Activated CD8-positive, alpha-beta memory T cell treated with anti-CD3 and anti-CD28 coated beads, Interleukin-2, amount 10 ng/mL, durations not matched to agents 7 days and 5 days (primary cell): ENCODE results near the gene PLCD1. TPM values are rescaled to one million over a fixed set of nuclear protein-coding genes. Genes with fewer than 3 reads are reported as not detected.
"Not testable (repeated sequence)": the region's sequence is repeated elsewhere in the genome, so short reads cannot be mapped to it uniquely, and the experiment has no call there.

Source experiments
- ATAC-seq: fragments of 150-1000 bp; cut with Tn5 transposase; one replicate; pipeline ENCODE4 v1.10.0; 2021; ENCODE audit warnings: moderate library complexity
- CTCF ChIA-PET: fragments of 350-600 bp; sonication (Branson Sonifier 250); formaldehyde crosslinking; loops from one replicate; lab custom pipeline; 2021; ENCODE audit warnings: antibody characterized with exemption; lab: Charles Lee
- DNase-seq: peaks from one replicate; pipeline ENCODE4 v3.0.0-alpha.2; 2020
- H3K27ac Mint-ChIP-seq: one replicate; pipeline ENCODE4 v1.8.0; 2021; ENCODE audit warnings: mild to moderate bottlenecking, mixed read lengths
- H3K27me3 Mint-ChIP-seq: one replicate; pipeline ENCODE4 v1.8.0; 2021; ENCODE audit warnings: mixed read lengths
- H3K36me3 Mint-ChIP-seq: one replicate; pipeline ENCODE4 v1.8.0; 2021; ENCODE audit warnings: mild to moderate bottlenecking, mixed read lengths
- H3K4me1 Mint-ChIP-seq: one replicate; pipeline ENCODE4 v1.8.0; 2021; ENCODE audit warnings: mixed read lengths
- H3K4me3 Mint-ChIP-seq: one replicate; pipeline ENCODE4 v1.8.0; 2021; ENCODE audit warnings: mild to moderate bottlenecking, moderate library complexity, mixed read lengths
- H3K9me3 Mint-ChIP-seq: one replicate; pipeline ENCODE4 v1.8.0; 2022; ENCODE audit warnings: low read depth, mixed read lengths
- total RNA-seq, 2 experiments: library from RNA; stranded (reverse); gene quantifications; one replicate each; pipeline ENCODE4 v1.2.3, GENCODE V29; 2021

PLCD1 gene
- total RNA-seq = 10 to 100 TPM; 12.3 to 20.6 TPM

DNA sequence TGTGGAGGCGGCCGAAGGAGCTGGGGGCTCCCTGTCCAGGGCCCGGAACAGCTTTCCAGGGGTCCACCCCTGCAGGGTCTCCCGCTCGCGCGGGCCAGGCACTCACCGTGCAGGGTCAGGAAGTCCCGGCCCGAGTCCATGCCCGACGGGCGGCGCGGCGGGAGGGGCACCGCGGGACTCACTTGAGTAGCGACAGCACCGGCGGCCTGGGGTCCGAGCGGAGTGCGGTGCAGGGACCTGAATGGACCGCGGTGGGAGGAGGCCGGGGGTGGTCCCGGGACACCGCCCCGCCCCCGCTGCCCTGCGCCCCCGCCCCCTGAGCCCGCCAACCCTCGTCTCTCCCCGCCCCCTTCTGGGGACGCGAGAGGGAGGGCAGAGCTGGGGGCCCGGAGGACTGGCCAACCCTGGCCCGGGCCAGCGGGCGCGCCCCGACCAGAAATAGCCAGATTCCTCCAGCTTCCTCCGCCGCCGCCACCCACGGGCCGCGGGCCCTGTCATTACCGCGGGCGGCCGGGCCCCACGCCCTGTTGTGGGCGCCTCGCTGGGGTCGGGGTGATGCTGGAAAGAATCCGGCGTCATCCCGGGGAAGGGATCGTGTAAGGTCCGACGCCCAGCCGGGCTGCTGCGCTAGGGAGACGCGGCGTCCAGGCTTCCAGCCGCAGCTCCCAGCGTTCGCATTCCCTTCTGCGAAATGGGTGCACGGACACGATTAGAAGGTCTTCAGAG, at the start of gene PLCD1:
TSS of gene PLCD1 (minus strand) at position 243 of the 726 bp plus-strand sequence. CDS start at position 140, 103 bp downstream.
- CTCF ChIA-PET = interaction anchor here (0.5 to 1.0 kb wide), 3 partner anchors 9 to 242 kb away, joined by 3 to 4 read pairs (median 4); partner anchors contain the start of gene DLEC1
- peaks cover 15% of the 10 kb centered on the region for H3K27me3 Mint-ChIP-seq
- ATAC-seq (no peak), DNase-seq (no peak)
- no peaks in the 10 kb centered on the region for H3K36me3 Mint-ChIP-seq
- peak within 1 kb of the TSS; percentile 51 for H3K4me3 Mint-ChIP-seq
- peaks cover 25% of the 10 kb centered on the region for H3K4me1 Mint-ChIP-seq
- no peaks in the 10 kb centered on the region for H3K9me3 Mint-ChIP-seq
- H3K27ac Mint-ChIP-seq = no peak within 1 kb of the TSS

DNA sequence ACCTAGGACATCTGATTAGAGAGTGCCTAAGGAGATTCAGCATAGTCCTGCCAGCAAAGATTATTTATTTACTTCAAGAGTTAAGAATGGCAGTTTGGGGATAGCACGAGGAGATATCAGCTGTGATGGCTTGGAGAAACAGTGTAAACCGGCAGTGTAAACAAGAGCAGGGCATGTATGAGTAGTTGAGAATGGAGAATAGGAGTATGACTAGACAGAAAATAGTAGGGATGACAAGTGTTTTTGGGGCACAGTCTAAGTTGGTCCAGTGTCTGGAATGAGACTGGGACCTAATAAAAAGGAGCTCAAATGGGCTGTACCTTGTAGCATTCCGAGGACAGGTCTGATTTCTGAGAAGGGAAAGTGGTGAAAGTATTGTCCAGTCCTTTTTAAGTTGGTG, 47.6 kb upstream of the PLCD1 start:
- H3K9me3 Mint-ChIP-seq, H3K27me3 Mint-ChIP-seq, H3K4me1 Mint-ChIP-seq, H3K27ac Mint-ChIP-seq, H3K36me3 Mint-ChIP-seq, H3K4me3 Mint-ChIP-seq, ATAC-seq, DNase-seq: not testable (repeated sequence)
- CTCF ChIA-PET = interaction anchor here (1.0 kb wide), 1 partner anchor 269 kb away, joined by 3 read pairs; the partner anchor contains the start of gene XYLB

DNA sequence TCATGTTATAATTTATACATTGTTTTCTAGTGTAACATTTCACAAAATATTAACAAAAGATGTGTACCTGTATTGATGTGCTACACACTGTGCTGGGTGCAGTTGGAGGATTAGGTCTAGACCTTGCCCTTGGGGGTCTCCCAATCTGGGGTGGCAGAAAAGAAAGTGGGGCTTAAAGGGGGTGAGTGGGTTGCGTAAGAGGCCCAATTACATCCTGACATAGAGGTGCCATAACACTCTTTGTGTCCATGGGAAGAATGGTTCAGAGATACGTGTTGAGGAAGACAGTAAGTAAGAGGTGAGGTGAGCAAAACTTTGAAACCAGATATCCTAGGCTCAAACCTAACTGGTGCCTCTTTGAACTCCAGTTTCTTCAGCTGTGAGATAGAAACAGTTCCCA, 40.6 kb upstream of the PLCD1 start:
- CTCF ChIA-PET = no interaction called here
- ATAC-seq = no peak
- H3K27me3 Mint-ChIP-seq = peaks cover 5% of the 10 kb centered on the region
- no peaks in the 10 kb centered on the region for H3K4me1 Mint-ChIP-seq
- no peak for DNase-seq
- no peak overlapping the region for H3K4me3 Mint-ChIP-seq
- no peak overlapping the region for H3K27ac Mint-ChIP-seq
- peaks cover 2% of the 10 kb centered on the region for H3K36me3 Mint-ChIP-seq
- no peaks in the 10 kb centered on the region for H3K9me3 Mint-ChIP-seq

DNA sequence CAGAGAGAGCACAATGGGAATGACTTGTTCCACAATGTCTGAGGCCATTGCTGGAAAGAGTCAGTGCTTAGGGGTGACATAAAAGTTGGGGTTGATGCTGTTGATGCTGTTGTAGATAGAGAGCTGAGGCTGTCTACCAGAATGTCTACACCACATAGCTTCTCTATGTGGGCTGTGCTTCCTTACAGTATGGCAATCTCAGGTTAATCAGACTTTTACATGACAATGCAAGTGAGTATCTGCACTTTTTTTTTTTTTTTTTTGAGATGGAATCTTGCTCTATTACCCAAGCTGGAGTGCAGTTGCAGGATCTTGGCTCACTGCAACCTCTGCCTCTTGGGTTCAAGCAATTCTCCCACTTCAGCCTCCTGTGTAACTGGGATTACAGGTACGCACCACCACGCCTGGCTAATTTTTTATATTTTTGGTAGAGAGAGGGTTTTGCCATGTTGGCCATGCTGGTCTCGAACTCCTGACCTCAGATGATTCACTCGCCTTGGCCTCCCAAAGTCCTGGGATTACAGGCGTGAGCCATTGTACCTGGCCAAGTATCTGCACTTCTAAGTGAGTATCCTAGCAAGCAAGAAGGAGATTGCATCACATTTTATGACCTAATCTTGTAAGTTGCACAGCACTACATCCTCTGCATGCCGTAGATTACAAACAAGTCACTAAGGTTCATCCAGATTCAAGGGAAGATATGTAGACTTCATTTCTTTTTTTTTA, 38.2 kb upstream of the PLCD1 start:
- Mint-ChIP-seq H3K36me3 (peaks cover 2% of the 10 kb centered on the region), H3K27me3 (peaks cover 3% of the 10 kb centered on the region), H3K4me1 (no peaks in the 10 kb centered on the region), H3K4me3 (no peak overlapping the region), H3K27ac (no peak overlapping the region), H3K9me3 (no peaks in the 10 kb centered on the region)
- no peak for ATAC-seq
- CTCF ChIA-PET = no interaction called here
- no peak for DNase-seq

DNA sequence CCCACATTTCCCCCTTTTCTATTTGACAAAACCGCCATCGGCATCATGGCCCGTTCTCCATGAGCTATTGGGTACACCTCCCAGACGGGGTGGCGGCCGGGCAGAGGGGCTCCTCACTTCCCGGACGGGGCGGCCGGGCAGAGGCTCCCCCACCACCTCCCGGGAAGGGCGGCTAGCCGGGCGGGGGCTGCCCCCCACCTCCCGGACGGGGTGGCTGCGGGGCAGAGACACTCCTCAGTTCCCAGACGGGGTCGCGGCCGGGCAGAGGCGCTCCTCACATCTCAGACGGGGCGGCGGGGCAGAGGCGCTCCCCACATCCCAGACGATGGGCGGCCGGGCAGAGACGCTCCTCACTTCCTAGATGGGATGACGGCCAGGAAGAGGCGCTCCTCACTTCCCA, 35.0 kb upstream of the PLCD1 start:
- DNase-seq, H3K9me3 Mint-ChIP-seq, H3K4me1 Mint-ChIP-seq, H3K36me3 Mint-ChIP-seq, H3K27me3 Mint-ChIP-seq, ATAC-seq, H3K4me3 Mint-ChIP-seq, CTCF ChIA-PET, H3K27ac Mint-ChIP-seq: not testable (repeated sequence)

DNA sequence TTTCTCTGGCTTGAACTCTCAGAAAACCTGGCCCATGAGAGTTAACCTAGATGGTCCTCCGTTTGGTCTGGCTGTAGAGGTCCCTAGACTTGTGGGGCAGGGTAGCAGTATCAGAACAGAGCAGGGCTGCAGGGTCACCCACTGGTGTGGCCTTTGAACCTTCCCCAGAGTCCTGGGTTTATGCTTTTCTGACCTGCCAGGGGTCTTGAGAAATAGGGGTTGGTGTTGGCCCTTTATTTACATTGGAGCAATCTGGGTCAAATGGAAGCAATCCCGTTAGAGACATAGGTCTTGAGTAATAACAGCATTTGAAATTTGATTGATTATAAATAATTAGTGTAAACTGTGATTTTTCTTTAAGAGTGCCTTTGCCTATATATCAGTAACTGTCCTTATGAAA, 33.4 kb upstream of the PLCD1 start:
- Mint-ChIP-seq H3K4me1 (no peaks in the 10 kb centered on the region), H3K36me3 (peaks cover 2% of the 10 kb centered on the region), H3K27ac (no peak overlapping the region), H3K9me3 (no peaks in the 10 kb centered on the region), H3K4me3 (no peak overlapping the region), H3K27me3 (peaks cover 3% of the 10 kb centered on the region)
- CTCF ChIA-PET = no interaction called here
- DNase-seq (no peak), ATAC-seq (no peak)

DNA sequence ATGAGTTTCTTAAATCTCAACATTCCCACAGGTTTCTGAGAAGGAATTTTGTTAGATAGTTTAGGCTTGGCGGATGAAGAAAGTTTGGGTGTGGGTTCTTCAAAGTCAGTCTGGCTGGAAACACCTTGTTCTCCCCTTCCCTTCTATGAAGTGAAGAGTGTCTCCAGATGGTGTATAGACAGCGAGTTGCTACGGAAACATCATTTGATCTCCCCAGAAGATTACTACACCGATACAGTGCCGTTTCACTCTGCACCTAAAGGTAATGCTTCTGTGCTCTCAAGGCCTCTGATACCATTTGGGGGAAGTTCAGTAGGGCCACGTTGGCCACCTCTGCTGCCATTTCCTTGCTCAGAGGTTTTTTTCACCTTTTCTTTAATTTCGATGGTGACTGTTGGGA, 30.1 kb upstream of the PLCD1 start:
- H3K4me1 Mint-ChIP-seq = peaks cover 9% of the 10 kb centered on the region
- ATAC-seq (no peak), DNase-seq (no peak)
- H3K27ac Mint-ChIP-seq = no peak overlapping the region
- CTCF ChIA-PET = no interaction called here
- no peaks in the 10 kb centered on the region for H3K9me3 Mint-ChIP-seq
- H3K27me3 Mint-ChIP-seq = no peaks in the 10 kb centered on the region
- no peaks in the 10 kb centered on the region for H3K36me3 Mint-ChIP-seq
- H3K4me3 Mint-ChIP-seq = no peak overlapping the region

DNA sequence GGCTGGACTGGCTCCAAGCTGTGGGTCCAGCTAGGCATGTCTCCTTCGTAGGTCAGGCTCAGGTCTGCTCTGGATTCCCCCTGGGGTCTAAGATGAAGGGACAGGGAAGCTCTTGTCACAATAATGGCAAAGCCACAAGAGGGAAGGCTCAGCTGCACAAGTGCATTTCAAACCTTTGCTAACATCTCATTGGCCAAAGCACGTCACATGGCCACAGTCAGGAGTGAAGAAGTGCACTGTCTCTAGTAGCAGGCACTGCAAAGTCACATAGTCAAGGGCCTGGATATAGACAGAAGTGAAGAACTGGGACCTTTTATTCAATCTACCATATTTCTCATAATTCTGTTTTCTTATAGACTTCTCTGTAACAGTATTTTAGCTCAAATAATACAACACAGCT, 29.7 kb upstream of the PLCD1 start:
- no peak overlapping the region for H3K27ac Mint-ChIP-seq
- peaks cover 13% of the 10 kb centered on the region for H3K4me1 Mint-ChIP-seq
- no peaks in the 10 kb centered on the region for H3K9me3 Mint-ChIP-seq
- no peak overlapping the region for H3K4me3 Mint-ChIP-seq
- CTCF ChIA-PET = no interaction called here
- no peak for DNase-seq
- no peak for ATAC-seq
- no peaks in the 10 kb centered on the region for H3K27me3 Mint-ChIP-seq
- no peaks in the 10 kb centered on the region for H3K36me3 Mint-ChIP-seq

DNA sequence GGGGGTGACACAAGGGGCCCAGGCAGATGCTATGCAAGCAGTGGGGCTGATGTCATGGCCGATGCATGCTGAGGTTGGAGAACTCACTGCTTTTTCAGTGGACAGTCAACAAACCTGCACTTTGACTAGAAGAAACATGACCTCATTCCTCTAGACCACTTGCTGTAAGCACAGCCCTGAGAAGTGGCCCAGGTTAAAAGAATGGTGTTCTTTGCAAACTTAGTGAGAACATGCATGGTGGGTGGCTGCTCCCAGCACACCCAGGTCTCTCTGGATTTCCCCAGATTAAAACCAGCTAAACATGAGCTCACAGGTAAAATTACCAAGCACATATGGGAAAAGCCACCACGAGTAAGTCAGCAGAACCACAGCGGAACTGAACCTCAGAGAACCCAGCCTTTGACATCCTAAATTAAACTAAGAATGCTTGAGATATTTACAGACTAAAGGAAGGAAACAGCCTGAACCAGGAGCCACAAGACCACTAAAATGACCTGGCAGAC, 25.1 kb upstream of the PLCD1 start:
- H3K36me3 Mint-ChIP-seq = no peaks in the 10 kb centered on the region
- no peak overlapping the region for H3K4me3 Mint-ChIP-seq
- H3K4me1 Mint-ChIP-seq = peaks cover 13% of the 10 kb centered on the region
- no peaks in the 10 kb centered on the region for H3K9me3 Mint-ChIP-seq
- ATAC-seq (peak; percentile 64), DNase-seq (peak; percentile 50)
- peak overlapping the region; percentile 45 for H3K27ac Mint-ChIP-seq
- H3K27me3 Mint-ChIP-seq = no peaks in the 10 kb centered on the region
- CTCF ChIA-PET = interaction anchor here (0.6 kb wide), 1 partner anchor 94 kb away, joined by 3 read pairs; no protein-coding TSS in a partner anchor

DNA sequence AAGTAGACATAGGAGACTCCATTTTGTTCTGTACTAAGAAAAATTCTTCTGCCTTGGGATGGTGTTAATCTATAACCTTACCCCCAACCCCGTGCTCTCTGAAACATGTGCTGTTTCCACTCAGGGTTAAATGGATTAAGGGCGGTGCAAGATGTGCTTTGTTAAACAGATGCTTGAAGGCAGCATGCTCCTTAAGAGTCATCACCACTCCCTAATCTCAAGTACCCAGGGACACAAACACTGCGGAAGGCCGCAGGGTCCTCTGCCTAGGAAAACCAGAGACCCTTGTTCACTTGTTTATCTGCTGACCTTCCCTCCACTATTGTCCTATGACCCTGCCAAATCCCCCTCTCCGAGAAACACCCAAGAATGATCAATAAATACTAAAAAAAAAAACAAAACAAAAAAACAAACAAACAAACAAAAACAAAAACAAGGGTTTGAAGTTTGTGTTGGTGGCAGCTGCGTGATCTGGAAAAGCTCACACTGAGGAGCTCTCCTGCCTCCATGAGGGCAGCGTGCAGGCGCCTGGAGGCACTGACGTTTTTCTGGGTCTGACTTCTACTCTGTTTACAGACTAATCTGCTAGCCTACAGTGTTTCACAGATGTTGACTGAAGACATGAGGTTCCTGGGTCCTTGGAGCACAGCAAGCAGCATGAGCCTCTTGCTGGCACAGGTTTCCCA, 24.5 kb upstream of the PLCD1 start:
- peak; percentile 23 for ATAC-seq

DNA sequence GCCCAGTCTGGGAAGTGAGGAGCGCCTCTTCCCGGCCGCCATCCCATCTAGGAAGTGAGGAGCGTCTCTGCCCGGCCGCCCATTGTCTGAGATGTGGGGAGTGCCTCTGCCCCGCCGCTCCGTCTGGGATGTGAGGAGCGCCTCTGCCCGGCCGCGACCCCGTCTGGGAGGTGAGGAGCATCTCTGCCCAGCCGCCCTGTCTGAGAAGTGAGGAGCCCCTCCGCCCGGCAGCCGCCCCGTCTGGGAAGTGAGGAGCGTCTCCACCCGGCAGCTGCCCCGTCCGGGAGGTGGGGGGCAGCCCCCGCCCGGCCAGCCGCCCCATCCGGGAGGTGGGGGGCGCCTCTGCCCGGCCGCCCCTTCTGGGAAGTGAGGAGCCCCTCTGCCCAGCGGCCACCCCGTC, 23.8 kb upstream of the PLCD1 start:
- H3K27ac Mint-ChIP-seq, H3K4me3 Mint-ChIP-seq, ATAC-seq, DNase-seq, CTCF ChIA-PET, H3K9me3 Mint-ChIP-seq, H3K27me3 Mint-ChIP-seq, H3K36me3 Mint-ChIP-seq: not testable (repeated sequence)
- peaks cover 13% of the 10 kb centered on the region for H3K4me1 Mint-ChIP-seq

More for the DNA sequence above, 24.5 kb upstream of the PLCD1 start:
- not testable (repeated sequence) for DNase-seq, H3K27ac Mint-ChIP-seq, H3K36me3 Mint-ChIP-seq, H3K4me3 Mint-ChIP-seq, H3K27me3 Mint-ChIP-seq, H3K9me3 Mint-ChIP-seq
- CTCF ChIA-PET = interaction anchor here (0.6 kb wide), 1 partner anchor 95 kb away, joined by 3 read pairs; no protein-coding TSS in a partner anchor
- peaks cover 13% of the 10 kb centered on the region for H3K4me1 Mint-ChIP-seq

DNA sequence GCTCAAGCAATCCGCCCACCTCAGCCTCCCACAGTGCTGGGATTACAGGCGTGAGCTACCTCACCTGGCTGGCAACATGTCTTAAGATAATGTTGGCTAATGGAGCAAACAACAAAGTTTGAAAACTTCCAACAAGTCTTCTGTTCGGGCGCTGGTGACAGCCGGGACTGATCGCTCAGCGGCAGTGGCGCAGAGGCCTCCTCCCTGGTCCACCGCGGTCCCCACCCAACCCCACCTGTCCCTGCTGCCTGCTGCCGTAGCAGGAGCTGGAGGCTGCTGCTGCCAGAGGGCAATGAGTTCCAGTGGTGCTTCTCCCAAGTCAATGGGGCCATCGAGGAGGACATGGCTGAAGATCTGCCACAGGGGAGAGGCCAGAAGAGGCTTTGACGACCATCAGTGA, 21.7 kb upstream of the PLCD1 start:
- no peak overlapping the region for H3K4me3 Mint-ChIP-seq
- no peaks in the 10 kb centered on the region for H3K9me3 Mint-ChIP-seq

DNA sequence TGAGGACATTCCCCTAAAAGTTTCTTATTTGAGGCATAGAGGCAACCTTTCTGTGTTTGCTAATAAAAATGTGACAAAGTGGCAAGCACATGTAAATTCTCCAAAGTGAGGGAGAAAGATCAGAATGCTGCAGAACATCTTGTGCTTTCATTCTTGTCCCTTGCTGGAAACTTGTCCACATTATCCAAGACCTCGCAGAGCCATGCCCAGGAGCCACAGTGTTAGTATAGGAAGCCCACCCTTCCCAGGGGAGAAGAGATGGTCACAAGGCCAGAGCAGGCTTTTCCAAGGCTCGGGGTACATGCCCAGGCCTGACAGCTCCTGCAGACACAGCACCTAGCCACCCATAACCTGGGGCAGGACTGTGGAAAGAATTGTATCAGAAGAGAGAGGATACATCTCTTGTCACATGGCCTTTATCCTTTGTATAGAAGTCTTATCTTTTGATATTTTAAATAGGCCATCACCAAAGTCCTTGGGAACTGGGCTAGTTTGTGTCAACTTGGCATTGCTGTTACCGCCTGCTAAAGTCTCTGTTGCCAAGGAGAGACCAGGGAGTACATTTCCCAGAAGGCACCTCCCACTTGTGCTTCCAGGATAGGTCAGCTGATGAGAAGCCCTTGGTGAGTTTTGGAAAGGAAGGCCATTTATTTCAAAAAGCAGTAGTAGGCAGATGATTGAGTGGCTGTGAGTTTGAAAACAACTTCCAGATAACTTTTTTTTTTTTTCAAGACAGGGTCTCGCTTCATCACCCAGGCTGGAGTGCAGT, 20.1 kb upstream of the PLCD1 start:
- no peaks in the 10 kb centered on the region for H3K27me3 Mint-ChIP-seq
- peaks cover 4% of the 10 kb centered on the region for H3K4me1 Mint-ChIP-seq
- no peak overlapping the region for H3K4me3 Mint-ChIP-seq
- ATAC-seq (no peak), DNase-seq (no peak)
- no peak overlapping the region for H3K27ac Mint-ChIP-seq
- H3K9me3 Mint-ChIP-seq = no peaks in the 10 kb centered on the region
- CTCF ChIA-PET = no interaction called here
- no peaks in the 10 kb centered on the region for H3K36me3 Mint-ChIP-seq

More for the DNA sequence above, 21.7 kb upstream of the PLCD1 start:
- CTCF ChIA-PET = no interaction called here
- no peak overlapping the region for H3K27ac Mint-ChIP-seq
- no peak for DNase-seq
- H3K4me1 Mint-ChIP-seq = peaks cover 13% of the 10 kb centered on the region
- H3K27me3 Mint-ChIP-seq = no peaks in the 10 kb centered on the region
- no peak for ATAC-seq
- H3K36me3 Mint-ChIP-seq = no peaks in the 10 kb centered on the region
